Urinary bladder (tissue), 4 donors: ENCODE measurements around the gene C2CD3. TPM values are rescaled to one million over a fixed set of nuclear protein-coding genes. Genes with fewer than 3 reads are reported as not detected.

Experiments
- DNase-seq: peaks from one replicate; pipeline ENCODE4 v3.0.0-alpha.2; 2015; ENCODE audit errors: extremely low spot score
- H3K27ac ChIP-seq: one replicate; pipeline ENCODE4 v1.5.1; 2013; ENCODE audit warnings: low read depth, mild to moderate bottlenecking, moderate library complexity
- H3K36me3 ChIP-seq: one replicate; pipeline ENCODE4 v1.6.1; 2013; ENCODE audit warnings: mild to moderate bottlenecking, moderate library complexity; ENCODE audit not compliant: insufficient read depth
- H3K4me1 ChIP-seq: one replicate; pipeline ENCODE4 v1.6.1; 2013; ENCODE audit warnings: mild to moderate bottlenecking, moderate library complexity; ENCODE audit not compliant: insufficient read depth
- H3K4me3 ChIP-seq: one replicate; pipeline ENCODE4 v1.5.1; 2013; ENCODE audit warnings: low read depth, low read length
- WGBS: extraction: QIAGEN DNeasy Blood & Tissue Kit; methylation state at CpG from one replicate; pipeline ENCODE4 v1.1.7; 2013; 5-methylcytosine and 5-hydroxymethylcytosine counted together
- polyA plus RNA-seq: library from polyadenylated mRNA; stranded (reverse); fragments of 200-250 nt; gene quantifications from one replicate; pipeline ENCODE4 v1.2.3, GENCODE V29; 2013
- total RNA-seq: library from RNA; depleted of rRNA; stranded (reverse); fragments of >200 nt; gene quantifications from one replicate; pipeline ENCODE4 v1.2.3, GENCODE V29; 2014
- donor health status: healthy with polysubstance abuse.
- donor health status: healthy.

The C2CD3 gene
- total and polyA plus RNA-seq, 2 donors, result 9.8 to 19.5 TPM

- DNase-seq, result no peak
- no peaks in the 10 kb centered on the region for H3K36me3 ChIP-seq
- H3K4me1 ChIP-seq, result no peaks in the 10 kb centered on the region
- no peak overlapping the region for H3K4me3 ChIP-seq
- 91% methylated on average over 6 of the region's 6 CpGs for WGBS
- no peak overlapping the region for H3K27ac ChIP-seq
Measured at GRCh38 chr11:74022546-74022945, 148.3 kb downstream of the C2CD3 start.

DNA sequence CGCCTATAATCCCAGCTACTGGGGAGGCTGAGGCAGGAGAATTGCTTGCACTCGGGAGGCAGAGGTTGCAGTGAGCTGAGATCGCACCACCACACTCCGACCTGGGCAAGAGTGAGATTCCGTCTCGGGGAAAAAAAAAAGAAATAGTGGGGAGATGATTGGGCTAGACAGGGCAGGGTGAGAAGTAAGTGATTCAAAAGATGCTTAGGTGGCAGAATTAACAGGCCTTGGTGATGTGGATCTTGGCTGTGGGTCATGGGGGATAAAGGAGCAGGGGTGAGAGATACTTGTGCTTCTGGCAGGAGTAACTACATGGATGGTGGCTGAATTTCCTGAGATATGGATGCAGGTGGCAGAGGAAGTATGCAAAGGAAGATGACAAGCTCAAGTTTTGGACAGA is 148.8 kb downstream of the C2CD3 start:
- WGBS, result 98% methylated on average over 6 of the region's 6 CpGs
- Histone ChIP-seq H3K27ac (no peak overlapping the region), H3K4me1 (no peaks in the 10 kb centered on the region), H3K4me3 (no peak overlapping the region), H3K36me3 (no peaks in the 10 kb centered on the region)
- DNase-seq, result no peak

DNA sequence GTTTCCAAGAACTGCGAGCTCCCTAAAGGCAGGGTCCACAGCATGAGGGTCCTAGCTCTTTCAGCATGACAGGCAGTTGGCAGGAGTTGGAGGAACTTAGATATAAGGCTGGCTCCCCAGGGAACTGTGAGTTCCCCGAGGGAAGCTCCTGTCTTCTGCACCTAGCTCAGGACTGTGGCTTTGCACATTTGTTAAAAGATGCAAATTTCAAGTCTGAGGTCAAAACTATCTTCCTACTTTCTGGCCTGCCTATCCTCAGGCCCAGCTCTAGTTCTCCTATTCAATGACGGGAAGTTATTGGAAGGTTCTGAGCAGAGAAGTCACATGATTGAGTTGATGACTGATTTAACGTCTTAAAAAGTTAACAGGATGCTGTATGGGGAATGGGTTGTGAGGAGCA is 150.3 kb downstream of the C2CD3 start:
- no peaks in the 10 kb centered on the region for H3K4me1 ChIP-seq
- no peak overlapping the region for H3K4me3 ChIP-seq
- 90% methylated on average over 4 of the region's 4 CpGs for WGBS
- H3K27ac ChIP-seq, result no peak overlapping the region
- no peak for DNase-seq
- no peaks in the 10 kb centered on the region for H3K36me3 ChIP-seq

DNA sequence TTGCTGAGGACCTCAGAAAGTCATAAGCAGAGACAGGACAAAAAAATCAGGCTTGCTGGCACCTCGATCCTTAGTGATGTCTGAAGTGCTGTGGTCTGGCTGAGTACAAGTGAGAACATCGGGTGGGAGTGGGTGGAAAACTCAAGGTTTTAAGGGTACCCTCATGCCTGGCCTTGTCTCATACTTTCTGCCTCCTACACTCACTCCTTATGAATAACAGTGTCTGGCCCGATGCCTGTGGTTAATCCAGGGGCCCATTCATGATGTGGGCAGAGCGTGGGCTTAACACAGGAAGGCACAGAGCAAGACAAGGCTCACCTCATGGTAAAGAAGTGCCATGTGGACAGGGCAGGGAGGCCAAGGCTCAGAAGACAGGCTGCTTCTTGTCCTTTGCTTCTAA is 150.9 kb downstream of the C2CD3 start:
- no peak for DNase-seq
- no peaks in the 10 kb centered on the region for H3K4me1 ChIP-seq
- no peaks in the 10 kb centered on the region for H3K36me3 ChIP-seq
- H3K27ac ChIP-seq, result no peak overlapping the region
- 90% methylated on average over 4 of the region's 4 CpGs for WGBS
- no peak overlapping the region for H3K4me3 ChIP-seq

GRCh38 chr11:74019104-74019738 is 151.6 kb downstream of the C2CD3 start:
- Histone ChIP-seq H3K4me3 (no peak overlapping the region), H3K4me1 (no peaks in the 10 kb centered on the region), H3K27ac (peak overlapping the region; percentile 44), H3K36me3 (no peaks in the 10 kb centered on the region)
- WGBS, result 67% methylated on average over 4 of the region's 4 CpGs
- DNase-seq, result no peak

- DNase-seq, result peak; percentile 52
- no peaks in the 10 kb centered on the region for H3K36me3 ChIP-seq
Measured at GRCh38 chr11:74018331-74019005, 152.3 kb downstream of the C2CD3 start.

GRCh38 chr11:74017631-74018030 is 153.2 kb downstream of the C2CD3 start:
- Histone ChIP-seq H3K4me1 (no peaks in the 10 kb centered on the region), H3K36me3 (no peaks in the 10 kb centered on the region), H3K4me3 (no peak overlapping the region), H3K27ac (no peak overlapping the region)
- 97% methylated on average over 3 of the region's 3 CpGs for WGBS
- no peak for DNase-seq

More at GRCh38 chr11:74018331-74019005, 152.3 kb downstream of the C2CD3 start:
- no peak overlapping the region for H3K4me3 ChIP-seq
- H3K4me1 ChIP-seq, result no peaks in the 10 kb centered on the region
- WGBS, result 58% methylated on average over 9 of the region's 9 CpGs
- H3K27ac ChIP-seq, result peak overlapping the region; percentile 24

- Histone ChIP-seq H3K27ac (no peak overlapping the region), H3K4me1 (no peaks in the 10 kb centered on the region), H3K4me3 (no peak overlapping the region), H3K36me3 (peaks cover 2% of the 10 kb centered on the region)
- WGBS, result 96% methylated on average over 5 of the region's 5 CpGs
- no peak for DNase-seq
Measured at GRCh38 chr11:74015919-74016684, 154.7 kb downstream of the C2CD3 start.

GRCh38 chr11:74014880-74015279 is 155.9 kb downstream of the C2CD3 start:
- Histone ChIP-seq H3K27ac (no peak overlapping the region), H3K4me3 (no peak overlapping the region), H3K36me3 (peaks cover 2% of the 10 kb centered on the region), H3K4me1 (no peaks in the 10 kb centered on the region)
- WGBS, result 92% methylated on average over 2 of the region's 2 CpGs
- DNase-seq, result no peak

DNA sequence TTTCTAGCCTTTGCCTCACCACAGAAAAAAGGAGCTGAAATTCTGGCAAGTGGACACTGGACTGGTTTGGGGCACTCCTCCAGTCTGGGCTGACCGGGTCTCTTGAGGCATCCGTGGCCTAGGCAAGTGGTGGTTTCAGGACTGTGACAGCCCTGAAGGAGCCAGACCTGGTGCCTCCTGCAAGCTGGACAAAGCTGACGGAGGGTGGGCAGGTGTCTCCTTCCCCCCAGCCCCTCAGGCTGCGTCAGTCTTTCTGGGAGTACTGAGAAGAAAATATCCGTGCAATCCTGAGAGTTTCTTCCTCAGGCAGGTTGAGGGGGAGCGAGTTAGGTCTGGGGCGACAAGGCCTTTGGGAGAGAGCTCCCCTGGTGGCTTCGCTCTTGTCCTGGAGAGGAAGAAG is 157.7 kb downstream of the C2CD3 start:
- no peaks in the 10 kb centered on the region for H3K4me1 ChIP-seq
- WGBS, result 96% methylated on average over 8 of the region's 8 CpGs
- H3K27ac ChIP-seq, result no peak overlapping the region
- DNase-seq, result no peak
- peaks cover 2% of the 10 kb centered on the region for H3K36me3 ChIP-seq
- no peak overlapping the region for H3K4me3 ChIP-seq

GRCh38 chr11:74012074-74012809 is 158.6 kb downstream of the C2CD3 start:
- no peak for DNase-seq
- 94% methylated on average over 14 of the region's 14 CpGs for WGBS
- no peak overlapping the region for H3K4me3 ChIP-seq
- no peak overlapping the region for H3K27ac ChIP-seq
- H3K4me1 ChIP-seq, result no peaks in the 10 kb centered on the region
- peaks cover 2% of the 10 kb centered on the region for H3K36me3 ChIP-seq

DNA sequence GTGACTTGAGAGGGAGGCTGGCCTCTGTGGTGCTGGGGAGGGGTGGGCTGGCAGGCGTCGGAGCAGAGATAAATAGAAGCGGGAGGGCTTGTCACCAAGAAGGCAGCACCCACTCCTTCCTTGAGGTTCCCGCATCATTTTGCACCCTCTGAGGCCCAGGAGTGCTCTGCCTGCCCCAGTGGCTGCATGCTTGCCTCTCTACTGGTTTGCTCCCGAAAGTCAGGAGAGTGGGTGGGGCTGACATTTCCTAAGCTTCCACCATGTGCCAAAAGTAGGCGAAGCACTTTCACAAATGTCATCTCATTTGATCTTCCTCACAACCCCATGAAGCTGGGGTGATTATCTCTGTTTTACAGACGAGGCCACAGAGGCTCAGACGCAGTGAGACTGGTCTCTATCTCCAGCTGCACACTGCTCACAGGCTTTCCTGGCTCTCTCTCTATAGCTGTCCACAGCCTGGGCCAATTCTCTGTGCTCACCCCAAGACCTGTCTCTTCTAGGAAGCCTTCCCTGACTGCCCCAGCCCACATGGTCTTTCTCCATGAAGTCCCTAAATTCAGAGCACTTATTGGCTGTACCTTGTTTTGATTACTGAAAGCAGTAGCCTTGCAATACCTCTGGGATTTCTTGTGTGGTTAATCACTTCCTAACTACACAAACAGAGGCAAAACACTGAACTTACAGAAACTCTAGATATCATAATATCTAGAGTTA is 159.3 kb downstream of the C2CD3 start:
- peaks cover 2% of the 10 kb centered on the region for H3K36me3 ChIP-seq
- H3K4me3 ChIP-seq, result no peak overlapping the region
- H3K4me1 ChIP-seq, result no peaks in the 10 kb centered on the region
- H3K27ac ChIP-seq, result no peak overlapping the region
- WGBS, result 78% methylated on average over 8 of the region's 8 CpGs
- no peak for DNase-seq
